Small intestine (tissue), 7 donors: ENCODE data around the gene TNFRSF1A. TPM values are rescaled to one million over a fixed set of nuclear protein-coding genes. Genes with fewer than 3 reads are reported as not detected.
A peak's percentile ranks its signal among the peaks of the same experiment; 100 is the strongest.
"Not testable (repeated sequence)": the region's sequence is repeated elsewhere in the genome, so short reads cannot be mapped to it uniquely, and the experiment has no call there.

ENCODE experiments used
- DNase-seq, 2 donors: peaks; one replicate each; pipeline versions ENCODE4 v3.0.0 to v3.0.0-alpha.2; 2013
- FAIRE-seq: peaks from 2 replicates; lab custom pipeline; 2012; peaks lifted over from hg19 to GRCh38; lab: Jason Lieb, UNC
- H3K27ac ChIP-seq, 3 donors: one replicate each; pipeline ENCODE4 v1.5.1; 2013; ENCODE audit warnings: low read length in 2 of 3, mild to moderate bottlenecking in 2 of 3, control low read depth in 1 of 3, inconsistent platforms in 1 of 3, low read depth in 1 of 3, moderate library complexity in 1 of 3
- H3K27me3 ChIP-seq, 3 donors: one replicate each; pipeline ENCODE4 v1.6.1; 2013; ENCODE audit warnings: low read length in 3 of 3, inconsistent platforms in 1 of 3; ENCODE audit not compliant: control insufficient read depth in 3 of 3, insufficient read depth in 3 of 3
- H3K36me3 ChIP-seq, 3 donors: one replicate each; pipeline ENCODE4 v1.6.1; 2013; ENCODE audit warnings: low read length in 3 of 3, inconsistent platforms in 1 of 3, low read depth in 1 of 3, mild to moderate bottlenecking in 1 of 3, moderate library complexity in 1 of 3; ENCODE audit not compliant: control insufficient read depth in 3 of 3, insufficient read depth in 2 of 3
- H3K4me1 ChIP-seq, 3 donors: one replicate each; pipeline ENCODE4 v1.6.1; 2013; ENCODE audit warnings: low read length in 2 of 3, inconsistent platforms in 1 of 3, low read depth in 1 of 3, mild to moderate bottlenecking in 1 of 3, moderate library complexity in 1 of 3; ENCODE audit not compliant: control insufficient read depth in 3 of 3, insufficient read depth in 2 of 3
- H3K4me3 ChIP-seq, 3 donors: one replicate each; pipeline ENCODE4 v1.5.1; 2013; ENCODE audit warnings: low read length in 3 of 3, control low read depth in 1 of 3, inconsistent platforms in 1 of 3, low read depth in 1 of 3, mild to moderate bottlenecking in 1 of 3, moderate library complexity in 1 of 3
- H3K9me3 ChIP-seq, 2 donors: one replicate each; pipeline ENCODE4 v1.6.1; 2013; ENCODE audit warnings: low read depth in 1 of 2, low read length in 1 of 2; ENCODE audit not compliant: control insufficient read depth in 2 of 2, insufficient read depth in 1 of 2
- WGBS, 3 donors: extraction: QIAGEN DNeasy Blood & Tissue Kit; methylation state at CpG; one replicate each; pipeline ENCODE4 v1.1.7; 2013; 5-methylcytosine and 5-hydroxymethylcytosine counted together
- polyA plus RNA-seq, 4 donors: library from polyadenylated mRNA; stranded (reverse) in 3 of 4; unstranded in 1 of 4; fragments of 200-250 nt in 3 of 4; fragments of 120-200 nt in 1 of 4; gene quantifications; one replicate each; pipeline versions ENCODE4 v1.2.1 to v1.2.3, GENCODE V29; 2013
- donor health status: healthy with polysubstance abuse.
- donor health status: control.
- donor health status: control.
- donor health status: Bipolar disorder and iron deficiency.
- donor health status: healthy.

The TNFRSF1A gene
- polyA plus RNA-seq, 4 donors: 77.2 to 108 (median 97.6) TPM

DNA sequence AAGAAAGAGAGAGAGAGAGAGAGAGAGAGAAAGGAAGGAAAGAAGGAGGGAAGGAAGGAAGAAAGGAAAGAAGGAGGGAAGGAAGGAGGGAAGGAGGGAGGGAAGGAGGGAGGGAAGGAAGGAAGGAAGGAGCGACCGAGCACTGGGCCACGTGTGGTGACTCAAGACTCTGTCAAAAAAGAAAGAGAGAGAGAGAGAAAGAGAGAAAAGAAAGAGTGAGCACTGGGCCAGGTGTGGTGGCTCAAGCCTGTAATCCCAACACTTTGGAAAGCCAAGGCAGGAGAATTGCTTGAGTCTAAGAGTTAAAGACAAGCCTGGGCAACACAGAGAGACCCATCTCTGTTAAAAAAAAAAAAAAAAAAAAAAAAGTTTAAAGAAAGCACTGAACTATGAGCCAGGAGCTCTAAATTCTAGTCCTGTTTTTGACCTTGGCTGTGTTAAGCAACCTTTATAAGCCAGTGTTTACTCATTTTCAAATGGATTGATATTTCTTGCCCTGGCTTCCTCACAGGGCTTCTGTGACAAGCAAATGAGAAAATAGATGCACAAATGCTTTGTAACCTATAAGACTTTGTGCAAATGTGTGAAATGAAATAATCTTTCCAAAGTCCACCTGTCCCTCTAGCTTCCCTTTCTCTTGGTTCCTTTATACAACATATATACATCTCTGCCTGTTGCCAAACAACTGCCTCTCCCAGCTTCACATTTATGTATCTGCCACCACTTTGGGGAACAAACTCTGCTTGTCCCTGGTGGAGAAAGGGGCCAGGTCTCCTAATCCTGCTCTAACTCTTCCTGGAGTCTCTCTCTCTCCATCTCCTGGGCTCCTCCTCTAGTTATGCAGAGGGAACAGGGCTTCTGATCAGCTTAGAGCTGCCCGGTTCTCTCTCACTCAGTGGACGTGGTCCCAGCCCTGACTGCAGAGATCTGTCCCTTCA lies 47.5 kb downstream of the TNFRSF1A start:
- Histone ChIP-seq H3K36me3 (no peaks in the 10 kb centered on the region), H3K27me3 (no peaks in the 10 kb centered on the region), H3K4me1 (peaks cover 2 to 60% (median 2%) of the 10 kb centered on the region in 3 donors), H3K9me3 (peaks cover 0 to 6% of the 10 kb centered on the region in 2 donors), H3K27ac (peak overlapping the region; percentile 90 to 95 (median 91)), H3K4me3 (no peak overlapping the region)
- DNase-seq (peak; percentile 78 to 86), FAIRE-seq (no peak)
- WGBS, 3 donors: 6 to 28% (median 20%) methylated on average over 5 of the region's 5 CpGs

- Histone ChIP-seq H3K36me3 (no peaks in the 10 kb centered on the region), H3K27me3 (no peaks in the 10 kb centered on the region), H3K4me1 (peaks cover 2 to 49% (median 2%) of the 10 kb centered on the region in 3 donors), H3K9me3 (no peaks in the 10 kb centered on the region), H3K27ac (peak overlapping the region in 1 of 3 donors; percentile 95), H3K4me3 (no peak overlapping the region)
- WGBS, 3 donors: 14 to 53% (median 35%) methylated on average over 2 of the region's 2 CpGs
- DNase-seq (peak; percentile 82 to 86), FAIRE-seq (no peak)
Measured at GRCh38 chr12:6292606-6293005, 49.3 kb downstream of the TNFRSF1A start.

GRCh38 chr12:6289906-6290305 lies 52.0 kb downstream of the TNFRSF1A start:
- FAIRE-seq, H3K4me3 ChIP-seq: not testable (repeated sequence)

DNA sequence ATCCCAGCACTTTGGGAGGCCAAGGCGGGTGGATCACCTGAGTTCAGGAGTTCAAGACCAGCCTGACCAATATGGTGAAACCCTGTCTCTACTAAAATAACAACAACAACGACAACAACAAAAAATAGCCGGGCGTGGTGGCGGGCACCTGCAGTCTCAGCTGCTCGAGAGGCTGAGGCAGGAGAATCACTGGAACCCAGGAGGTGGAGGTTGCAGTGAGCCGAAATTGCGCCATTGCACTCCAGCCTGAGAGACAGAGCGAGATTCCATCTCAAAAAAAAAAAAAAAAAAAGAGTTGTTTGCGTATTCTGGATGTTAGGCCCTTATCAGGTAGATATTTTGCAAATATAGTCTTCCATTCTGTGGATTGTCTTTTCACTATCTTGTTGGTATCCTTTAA lies 52.8 kb downstream of the TNFRSF1A start:
- 94 to 95% (median 95%) methylated on average over 10 of the region's 10 CpGs for WGBS, 3 donors
- H3K27me3 ChIP-seq, DNase-seq, H3K9me3 ChIP-seq, H3K27ac ChIP-seq, H3K36me3 ChIP-seq, FAIRE-seq, H3K4me3 ChIP-seq: not testable (repeated sequence)
- peaks cover 0 to 29% (median 2%) of the 10 kb centered on the region in 3 donors for H3K4me1 ChIP-seq

More at GRCh38 chr12:6289906-6290305, 52.0 kb downstream of the TNFRSF1A start:
- not testable (repeated sequence) for H3K27ac ChIP-seq, DNase-seq, H3K9me3 ChIP-seq, H3K27me3 ChIP-seq, H3K36me3 ChIP-seq
- WGBS, 3 donors: 97 to 98% (median 98%) methylated on average over 16 to 18 of the region's 25 CpGs
- H3K4me1 ChIP-seq: peaks cover 0 to 36% (median 2%) of the 10 kb centered on the region in 3 donors

DNA sequence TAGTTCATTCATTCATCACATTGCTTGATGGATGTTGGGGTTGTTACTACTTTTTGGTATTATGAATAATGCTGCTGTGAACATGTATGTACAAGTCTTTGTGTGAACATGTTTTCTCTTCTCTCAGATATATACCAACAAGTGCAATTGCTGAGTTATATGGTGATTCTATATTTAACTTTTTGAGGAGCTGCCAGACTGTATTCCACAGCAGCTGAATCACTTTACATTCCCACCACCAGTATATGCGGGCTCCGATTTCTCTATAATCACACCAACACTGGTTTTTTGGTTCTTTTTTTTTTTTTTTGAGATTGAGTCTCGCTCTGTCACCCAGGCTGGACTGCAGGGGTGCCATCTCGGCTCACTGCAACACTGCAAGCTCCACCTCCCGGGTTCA lies 53.6 kb downstream of the TNFRSF1A start:
- Histone ChIP-seq H3K27ac (no peak overlapping the region), H3K36me3 (peaks cover 0 to 2% (median 0%) of the 10 kb centered on the region in 3 donors), H3K27me3 (no peaks in the 10 kb centered on the region), H3K4me3 (no peak overlapping the region), H3K9me3 (no peaks in the 10 kb centered on the region), H3K4me1 (peaks cover 0 to 20% (median 1%) of the 10 kb centered on the region in 3 donors)
- 85 to 95% (median 89%) methylated on average over 5 of the region's 5 CpGs for WGBS, 3 donors
- FAIRE-seq (no peak), DNase-seq (no peak)

DNA sequence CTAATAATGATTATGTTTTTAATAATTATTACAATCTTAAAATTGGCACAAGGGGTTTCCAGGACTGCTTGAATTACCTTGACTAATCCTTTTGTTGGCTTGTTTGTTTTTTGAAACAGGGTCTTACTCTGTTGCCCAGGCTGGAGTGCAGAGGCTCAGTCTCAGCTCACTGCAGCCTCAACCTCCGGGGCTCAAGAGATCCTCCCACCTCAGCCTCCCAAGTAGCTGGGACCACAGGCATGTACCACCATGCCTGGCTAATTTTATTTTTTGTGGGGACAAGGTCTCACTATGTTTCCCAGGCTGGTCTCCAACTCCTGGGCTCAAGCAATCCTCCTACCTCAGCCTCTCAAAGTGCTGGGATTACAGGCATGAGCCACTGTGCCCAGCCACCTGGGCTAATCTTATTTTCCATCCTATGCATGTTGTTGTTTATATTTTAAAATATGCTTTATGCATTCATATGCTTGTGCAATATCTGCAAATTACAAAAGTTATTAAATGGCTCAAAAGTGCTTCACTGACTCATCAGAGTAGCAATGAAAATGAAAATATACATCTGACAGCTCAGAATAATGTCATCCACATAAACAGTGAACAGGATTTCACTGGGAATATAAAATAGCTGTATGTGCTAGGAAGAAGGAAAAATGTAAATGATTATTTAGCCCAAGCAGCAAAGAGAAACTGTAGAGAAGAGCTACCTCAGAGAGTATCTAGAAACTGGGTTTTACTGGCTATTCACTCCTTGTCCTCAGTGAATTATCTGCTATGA lies 56.2 kb downstream of the TNFRSF1A start:
- H3K27ac ChIP-seq: no peak overlapping the region
- DNase-seq: no peak
- H3K9me3 ChIP-seq: no peaks in the 10 kb centered on the region
- no peak for FAIRE-seq
- H3K4me1 ChIP-seq: peaks cover 0 to 13% (median 0%) of the 10 kb centered on the region in 3 donors
- peaks cover 0 to 2% (median 0%) of the 10 kb centered on the region in 3 donors for H3K36me3 ChIP-seq
- 59 to 77% (median 63%) methylated on average over 1 of the region's 1 CpG for WGBS, 3 donors
- H3K27me3 ChIP-seq: no peaks in the 10 kb centered on the region
- H3K4me3 ChIP-seq: no peak overlapping the region

GRCh38 chr12:6285063-6285477 lies 56.8 kb downstream of the TNFRSF1A start:
- peaks cover 0 to 2% (median 0%) of the 10 kb centered on the region in 3 donors for H3K36me3 ChIP-seq
- no peak for FAIRE-seq
- no peak overlapping the region for H3K27ac ChIP-seq
- WGBS, 3 donors: 1 to 4% (median 2%) methylated on average over 8 of the region's 8 CpGs
- DNase-seq: peak; percentile 71 to 88
- peaks cover 0 to 13% (median 0%) of the 10 kb centered on the region in 3 donors for H3K4me1 ChIP-seq
- H3K4me3 ChIP-seq: no peak overlapping the region
- no peaks in the 10 kb centered on the region for H3K27me3 ChIP-seq
- H3K9me3 ChIP-seq: no peaks in the 10 kb centered on the region

DNA sequence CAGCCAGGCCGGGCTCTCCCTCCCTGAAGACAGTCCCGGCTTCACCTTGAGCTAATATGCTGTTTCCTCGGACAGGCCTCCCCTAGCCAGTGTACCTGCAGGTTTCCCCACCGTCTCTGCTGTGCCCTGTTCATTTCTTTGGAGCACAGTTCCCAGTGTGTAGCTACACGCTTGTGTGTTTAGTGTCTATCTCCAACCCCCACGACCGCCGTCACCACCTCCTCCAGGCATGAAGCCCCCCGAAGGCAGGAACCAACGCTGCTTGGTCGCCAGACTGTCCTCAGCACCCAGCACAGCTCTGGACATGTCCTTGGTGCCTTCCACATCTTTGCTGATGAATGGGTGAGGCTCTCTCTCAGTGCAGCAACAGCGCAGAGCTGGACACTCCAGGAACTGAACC lies 57.6 kb downstream of the TNFRSF1A start:
- Histone ChIP-seq H3K36me3 (peaks cover 0 to 2% (median 0%) of the 10 kb centered on the region in 3 donors), H3K9me3 (no peaks in the 10 kb centered on the region), H3K4me1 (peaks cover 0 to 13% (median 0%) of the 10 kb centered on the region in 3 donors), H3K27me3 (no peaks in the 10 kb centered on the region), H3K27ac (no peak overlapping the region), H3K4me3 (no peak overlapping the region)
- DNase-seq (no peak), FAIRE-seq (no peak)
- WGBS, 3 donors: 84 to 89% (median 87%) methylated on average over 12 of the region's 12 CpGs
